HG02623 (cell line): ENCODE results near the gene ZBTB8B.
"Not testable (repeated sequence)": the region's sequence is repeated elsewhere in the genome, so short reads cannot be mapped to it uniquely, and the experiment has no call there.

ENCODE experiments used
- ATAC-seq: cut with Tn5 transposase; IDR thresholded peaks from one replicate; pipeline ENCODE4 v1.9.1; 2021; ENCODE audit warnings: moderate library complexity; ENCODE audit not compliant: unreplicated experiment

ZBTB8B gene

DNA sequence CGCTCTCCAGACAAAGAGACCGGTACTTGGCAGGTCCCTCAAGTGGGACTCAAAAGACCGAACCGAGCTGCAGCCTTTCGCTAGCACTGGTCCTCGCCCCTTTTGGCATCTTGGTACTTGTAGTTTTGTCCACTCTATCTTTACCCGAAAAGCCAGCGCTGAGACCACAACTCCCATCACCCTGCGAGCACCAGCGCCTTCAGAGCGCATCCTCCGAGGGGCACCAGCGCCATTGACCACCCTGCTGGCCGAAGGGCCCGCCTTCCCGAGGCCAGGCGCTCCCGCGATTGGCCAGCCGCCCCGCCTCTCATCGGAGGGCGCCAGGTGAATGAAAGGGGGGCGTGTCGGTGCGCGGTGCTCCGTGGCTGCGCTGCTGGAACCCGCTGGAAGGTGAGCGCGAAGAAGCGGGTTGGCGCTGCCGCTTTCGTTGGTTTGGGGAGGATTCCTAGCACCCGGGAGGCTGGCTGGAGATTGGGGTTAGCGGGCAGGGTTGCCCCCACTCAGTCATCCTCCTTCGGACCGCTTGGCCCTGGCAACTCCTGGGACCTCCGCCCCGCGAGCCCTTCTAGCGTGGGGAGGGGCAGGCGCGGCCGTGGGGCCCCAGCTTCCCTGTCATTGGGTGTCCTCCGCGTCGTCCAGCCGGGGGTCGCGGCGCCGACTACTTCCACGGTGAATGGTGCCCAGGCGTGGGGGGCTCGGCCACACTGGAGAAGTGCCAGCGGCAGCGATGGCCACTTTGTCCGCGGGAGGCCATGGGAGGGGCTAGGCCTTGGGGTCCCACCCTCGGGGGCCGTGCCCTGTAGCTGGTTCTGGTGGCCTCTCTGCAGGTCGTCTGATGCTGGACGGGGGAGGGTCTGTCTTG is at the start of gene ZBTB8B:
TSS of gene ZBTB8B (plus strand) at position 357 of the 862 bp plus-strand sequence. CDS start 5,553 bp downstream, outside the sequence.
- no peak for ATAC-seq

DNA sequence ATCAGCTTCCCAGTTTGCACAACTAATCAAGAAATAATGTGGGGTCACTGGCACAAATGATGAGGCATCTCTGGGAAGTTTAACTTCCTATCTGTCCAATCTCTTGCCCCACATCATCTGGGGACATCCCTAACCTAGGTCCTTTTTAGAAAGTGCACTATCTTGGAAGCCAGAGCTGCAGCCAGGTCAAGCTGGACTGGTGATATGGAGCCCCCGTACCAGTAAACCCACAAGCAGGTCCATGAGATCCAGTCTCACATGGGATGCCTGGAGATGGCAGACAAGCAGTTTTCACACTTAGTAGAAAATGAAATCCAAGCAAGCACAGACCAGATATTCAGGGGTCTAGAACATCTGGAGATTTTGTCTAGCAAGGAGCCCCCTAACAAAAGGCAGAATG is 43.1 kb upstream of the ZBTB8B start:
- no peak for ATAC-seq

DNA sequence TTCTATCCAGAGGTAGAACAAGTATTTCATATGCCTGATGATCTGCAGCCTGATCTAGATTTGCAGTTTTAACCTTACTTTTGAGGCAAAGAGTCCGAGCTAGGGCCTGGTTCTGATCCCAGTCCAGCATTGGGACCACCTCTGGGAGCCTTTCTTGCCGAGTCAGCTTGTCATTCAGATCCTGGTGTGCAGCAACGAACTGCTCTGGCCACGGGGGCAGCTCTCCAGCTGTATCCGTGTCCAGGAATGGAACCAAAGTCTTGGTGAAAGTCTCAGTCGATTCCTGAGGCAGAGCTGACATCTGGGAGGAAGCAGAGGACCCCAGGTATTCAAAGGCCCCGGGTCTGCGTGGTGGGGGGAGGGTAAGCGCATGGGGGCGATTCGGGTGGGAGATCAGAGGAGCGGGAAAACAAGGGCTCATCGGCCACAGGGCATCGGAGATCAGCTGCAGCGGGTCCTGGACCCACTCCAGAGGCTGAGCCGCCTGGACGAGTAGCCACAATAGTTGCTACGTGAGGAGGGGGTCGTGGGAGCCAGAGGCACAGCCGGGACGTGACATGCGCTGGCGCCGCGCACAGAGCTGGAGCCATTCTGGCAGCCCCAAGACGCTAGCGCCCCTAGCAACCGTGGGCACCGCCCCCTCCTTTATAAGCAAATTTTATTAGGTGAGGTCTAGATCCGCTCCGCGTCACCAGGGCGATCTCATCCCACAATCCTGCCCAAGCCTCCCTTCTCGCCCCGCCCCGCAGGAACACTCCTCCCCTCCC is 38.2 kb upstream of the ZBTB8B start:
- ATAC-seq, result no peak

DNA sequence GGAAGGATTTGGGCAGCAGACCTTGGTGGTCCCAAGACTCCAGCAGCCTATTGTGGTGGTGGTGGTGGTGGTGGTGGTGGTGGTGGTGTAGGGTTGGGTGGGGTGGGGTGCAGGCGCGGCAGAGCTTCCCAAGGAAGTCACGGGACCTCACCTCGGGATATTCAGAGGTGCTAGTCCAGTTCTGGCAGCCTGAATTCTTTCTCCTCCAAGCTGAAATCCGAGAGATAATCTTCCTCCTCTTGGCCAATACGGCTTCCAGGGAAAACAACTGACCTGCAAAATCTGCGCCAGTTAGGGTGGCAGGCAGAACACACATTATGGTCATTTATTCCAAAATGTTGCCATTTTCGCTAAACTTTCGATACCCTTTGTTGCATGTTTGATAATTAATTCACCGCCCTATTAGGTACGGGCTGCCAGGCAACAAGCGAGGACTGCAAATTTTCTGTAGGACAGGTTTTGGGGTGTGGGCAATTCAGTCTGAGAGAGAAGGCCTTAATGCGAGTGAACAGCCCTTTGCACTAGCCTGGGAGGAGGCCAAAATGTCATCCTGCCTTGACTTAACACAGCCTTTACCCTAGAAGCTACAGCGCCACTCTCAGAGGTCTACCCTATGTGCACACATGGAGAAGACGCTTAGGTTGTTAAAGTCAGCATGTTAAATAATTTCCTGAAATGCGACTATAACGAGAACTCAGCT is 37.5 kb upstream of the ZBTB8B start:
- no peak for ATAC-seq

DNA sequence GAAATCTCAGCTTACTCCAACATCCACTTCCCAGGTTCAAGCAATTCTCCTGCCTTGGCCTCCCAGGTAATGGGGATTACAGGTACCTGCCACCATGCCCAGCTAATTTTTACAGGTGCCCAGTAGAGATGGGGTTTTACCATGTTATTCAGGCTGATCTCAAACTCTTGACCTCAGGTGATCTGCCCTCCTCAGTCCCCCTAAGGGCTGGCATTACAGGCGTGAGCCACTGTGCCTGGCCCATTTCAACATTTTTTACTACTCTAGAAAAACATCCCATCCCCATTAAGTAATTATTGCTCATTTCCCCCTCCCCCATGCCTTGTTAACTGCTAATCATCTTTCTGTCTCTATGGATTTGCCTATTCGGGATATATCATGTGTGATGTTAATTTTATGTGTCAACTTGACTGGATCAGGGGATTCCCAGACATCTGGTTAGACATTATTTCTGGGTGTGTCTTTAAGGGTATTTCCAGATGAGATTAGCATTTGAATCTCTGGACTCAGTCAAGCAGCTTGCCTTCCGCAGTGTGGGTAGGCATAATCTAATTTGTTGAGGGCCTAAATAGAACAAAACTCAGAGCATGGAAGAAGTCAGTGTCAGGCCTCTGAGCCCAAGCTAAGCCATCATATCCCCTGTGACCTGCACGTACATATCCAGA is 33.0 kb upstream of the ZBTB8B start:
- no peak for ATAC-seq

DNA sequence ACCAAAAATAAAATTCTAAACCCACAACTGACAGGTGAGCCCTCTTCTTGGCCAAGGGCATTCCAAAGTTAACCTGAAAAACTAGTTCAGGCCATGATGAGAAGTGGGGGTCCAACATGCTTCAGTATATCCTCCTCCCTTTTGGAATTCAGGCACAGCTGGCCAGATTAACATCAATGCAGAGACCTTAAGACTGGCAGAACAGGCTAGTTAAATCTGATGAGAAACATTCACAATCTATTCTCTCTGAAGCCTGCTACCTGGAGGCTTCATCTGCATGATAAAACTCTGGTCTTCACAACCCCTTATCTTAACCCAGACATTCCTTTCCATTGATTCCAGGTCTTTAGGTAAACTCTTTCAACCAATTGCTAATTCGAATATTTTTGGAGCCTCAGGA is 26.7 kb upstream of the ZBTB8B start:
- no peak for ATAC-seq

DNA sequence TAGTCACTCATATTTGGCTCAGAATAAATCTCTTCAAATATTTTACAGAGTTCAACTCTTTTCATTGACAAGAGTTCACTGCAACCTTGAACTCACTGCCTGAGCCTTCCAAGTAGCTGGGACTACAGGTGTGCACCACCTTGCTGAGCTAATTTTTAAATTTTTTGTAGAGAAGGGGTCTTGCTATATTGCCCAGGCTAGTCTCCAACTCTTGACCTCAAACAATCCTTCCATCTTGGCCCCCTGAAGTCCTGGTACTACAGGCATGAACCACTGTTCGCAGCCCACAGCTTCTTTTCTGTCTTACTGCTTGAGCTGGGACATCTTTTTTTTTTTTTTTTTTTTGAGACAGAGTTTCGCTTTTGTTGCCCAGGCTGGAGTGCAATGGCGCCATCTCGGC is 26.1 kb upstream of the ZBTB8B start:
- not testable (repeated sequence) for ATAC-seq

DNA sequence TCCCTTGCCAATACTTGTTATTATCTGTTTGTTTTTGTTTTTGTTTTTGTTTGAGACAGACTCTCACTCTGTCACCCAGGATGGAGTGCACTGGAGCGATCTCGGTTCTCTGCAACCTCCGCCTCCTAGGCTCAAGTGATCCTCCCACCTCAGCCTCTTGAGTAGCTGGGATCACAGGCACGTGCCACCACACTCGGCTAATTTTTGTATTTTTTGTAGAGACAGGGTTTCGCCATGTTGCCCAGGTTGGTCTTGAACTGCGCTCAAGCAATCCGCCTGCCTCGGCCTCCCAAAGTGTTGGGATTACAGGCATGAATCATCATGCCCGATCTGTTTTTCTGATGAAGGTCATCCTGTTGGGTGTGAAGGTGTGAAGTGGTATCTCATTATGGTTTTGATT is 23.4 kb upstream of the ZBTB8B start:
- not testable (repeated sequence) for ATAC-seq

DNA sequence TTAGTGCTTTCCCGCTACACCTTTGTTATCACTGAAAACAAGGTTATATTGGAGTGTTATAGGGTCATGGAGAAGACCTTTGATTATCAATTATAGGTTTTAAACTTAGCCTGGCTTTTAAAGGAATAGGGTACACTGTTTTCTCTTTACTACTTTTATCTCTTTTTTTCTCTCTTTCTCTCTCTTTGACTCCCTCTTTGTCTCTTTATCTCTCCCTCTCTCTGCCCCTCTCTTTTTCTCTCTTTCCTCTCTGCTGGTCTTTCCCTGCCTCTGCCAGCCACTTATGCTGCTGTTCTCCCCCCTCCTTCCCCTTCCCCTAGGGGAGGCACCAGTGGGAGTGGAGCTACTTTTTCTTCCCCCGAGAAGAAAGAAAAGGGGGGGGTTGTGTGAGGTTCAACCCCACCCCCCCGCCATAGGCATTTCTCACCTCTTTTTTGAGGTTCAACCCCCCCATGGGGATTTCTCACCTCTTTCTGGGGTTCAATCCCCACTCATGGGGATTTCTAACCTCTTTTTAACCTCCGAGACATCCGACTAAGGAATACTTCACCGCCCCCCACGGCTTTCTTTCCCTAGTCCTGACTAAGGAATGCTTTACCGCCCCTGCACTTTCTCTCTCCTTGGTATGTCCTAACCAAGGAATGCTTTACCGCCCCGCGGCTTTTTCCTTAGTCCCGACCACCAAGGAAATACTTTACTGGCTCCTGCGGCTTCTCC is 17.2 kb upstream of the ZBTB8B start:
- no peak for ATAC-seq

DNA sequence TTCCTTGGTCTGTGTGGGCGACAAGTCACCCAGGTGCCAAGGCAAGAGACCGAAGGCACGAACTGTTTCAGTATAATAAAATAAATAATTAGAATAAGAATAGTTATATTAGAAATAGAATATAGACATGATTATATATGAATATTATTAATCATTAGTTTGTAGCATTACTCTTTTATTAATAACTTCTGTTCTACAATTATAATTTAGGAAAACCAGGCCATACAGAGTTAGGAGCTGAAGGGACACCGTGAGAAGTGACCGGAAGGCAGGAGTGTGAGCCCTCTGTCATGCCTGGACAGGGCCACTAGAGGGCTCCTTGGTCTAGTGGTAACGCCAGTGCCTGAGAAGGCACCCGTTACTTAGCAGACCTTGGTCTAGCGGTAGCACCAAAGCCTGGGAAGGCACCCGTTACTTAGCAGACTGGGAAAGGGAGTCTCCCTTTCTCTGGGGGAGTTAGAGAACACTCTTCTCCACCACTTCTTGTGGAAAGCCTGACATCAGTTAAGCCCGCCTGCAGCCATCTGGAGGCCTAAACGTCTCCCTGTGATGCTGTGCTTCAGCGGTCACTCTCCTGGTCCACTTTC is 16.6 kb upstream of the ZBTB8B start:
- ATAC-seq, result not testable (repeated sequence)

DNA sequence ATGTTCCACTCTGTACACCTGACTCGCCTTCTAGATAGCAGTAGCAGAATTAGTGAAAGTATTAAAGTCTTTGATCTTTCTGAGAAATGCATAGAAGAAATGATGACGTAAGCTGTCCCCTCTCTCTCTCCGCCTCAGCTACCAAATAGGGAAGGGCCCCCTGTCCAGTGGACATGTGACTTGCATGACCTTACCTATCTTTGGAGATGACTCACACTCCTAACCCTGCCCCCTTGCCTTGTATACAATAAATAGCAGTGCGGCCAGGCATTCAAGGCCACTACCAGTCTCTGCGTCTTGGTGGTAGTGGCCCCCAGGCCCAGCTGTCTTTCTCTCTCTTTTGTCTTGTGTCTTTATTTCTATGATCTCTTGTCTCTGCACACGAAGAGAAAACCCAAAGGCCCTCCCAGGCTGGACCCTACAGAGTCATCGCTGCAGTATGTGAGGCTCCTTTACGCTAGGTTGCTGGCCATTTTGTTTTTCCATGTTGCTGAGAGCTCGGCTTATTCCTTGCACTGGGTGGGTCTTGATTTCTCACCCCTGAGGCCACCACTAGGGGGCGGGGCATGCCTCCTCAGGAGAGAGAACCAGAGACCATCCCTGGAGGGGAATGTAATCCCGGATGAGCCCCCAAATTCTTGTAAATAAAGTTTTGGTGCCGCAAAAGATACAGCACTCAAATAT is 16.0 kb upstream of the ZBTB8B start:
- ATAC-seq, result no peak

DNA sequence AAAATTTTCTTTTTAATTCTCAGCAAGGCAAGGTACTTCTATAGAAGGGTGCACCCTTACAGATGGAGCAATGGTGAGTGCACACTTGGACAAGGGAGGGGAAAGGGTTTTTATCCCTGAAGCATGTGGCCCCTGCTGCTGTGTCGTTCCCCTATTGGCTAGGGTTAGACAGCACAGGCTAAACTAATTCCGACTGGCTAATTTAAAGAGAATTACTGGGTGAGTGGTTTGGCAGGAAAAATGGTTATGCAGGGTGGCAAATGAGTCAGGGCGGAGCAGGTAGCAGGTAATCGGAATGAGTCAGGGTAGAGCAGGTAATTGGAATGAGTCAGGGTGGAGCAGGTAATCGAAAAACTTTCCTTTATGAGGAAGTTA is 15.4 kb upstream of the ZBTB8B start:
- ATAC-seq, result not testable (repeated sequence)

DNA sequence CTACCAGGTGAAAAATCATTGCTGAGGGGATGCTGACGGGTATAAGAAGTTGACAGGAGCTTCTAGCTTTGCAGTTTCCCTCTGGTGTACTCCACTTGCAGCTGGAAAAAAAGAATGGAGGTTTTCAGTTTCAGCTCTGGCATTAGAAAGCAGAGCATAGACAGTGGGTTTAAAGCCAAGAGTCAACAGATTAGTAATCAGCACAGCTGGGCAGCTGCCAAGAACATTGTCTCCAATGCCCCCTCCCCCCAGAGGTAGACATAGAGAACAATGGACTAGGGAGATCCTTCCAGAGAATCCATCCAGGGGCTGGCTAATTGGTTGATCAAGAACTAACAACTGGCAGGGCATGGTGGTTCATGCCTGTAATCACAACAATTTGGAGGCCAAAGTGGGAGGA is 10.1 kb upstream of the ZBTB8B start:
- ATAC-seq, result no peak

DNA sequence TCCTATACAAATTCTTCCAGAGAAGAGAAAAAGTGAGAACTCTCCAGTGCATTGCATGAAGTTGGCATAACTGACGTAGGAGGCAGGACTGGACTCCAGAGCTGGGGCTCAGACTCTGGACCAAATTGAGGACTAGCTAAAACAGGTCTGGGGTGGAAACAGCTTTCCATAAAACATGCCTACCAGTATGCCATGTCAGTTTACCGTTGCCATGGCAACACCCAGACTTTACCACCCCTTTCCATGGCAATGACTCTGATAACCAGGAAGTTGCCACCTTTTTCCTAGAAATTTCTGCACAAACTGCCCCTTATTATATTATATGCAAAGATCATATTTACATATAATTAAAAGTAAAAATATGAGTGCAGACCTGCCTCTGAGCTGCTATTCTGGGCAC is 8.9 kb upstream of the ZBTB8B start:
- ATAC-seq, result no peak

DNA sequence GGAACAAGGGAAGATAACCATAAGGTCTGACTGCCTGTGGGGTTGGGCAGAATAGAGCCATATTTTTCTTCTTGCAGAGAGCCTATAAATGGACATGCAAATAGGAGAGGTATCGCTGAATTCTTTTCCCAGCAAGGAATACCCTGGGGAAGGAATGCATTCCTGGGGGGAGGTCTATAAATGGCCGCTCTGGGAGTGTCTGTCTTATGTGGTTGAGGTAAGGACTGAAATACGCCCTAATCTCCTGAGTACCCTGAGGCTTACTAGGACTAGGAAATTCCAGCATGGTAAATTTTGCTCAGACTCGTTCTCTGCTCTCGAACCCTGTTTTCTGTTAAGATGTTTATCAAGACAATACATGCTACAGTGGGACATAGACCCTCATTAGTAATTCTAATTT is 6.1 kb upstream of the ZBTB8B start:
- not testable (repeated sequence) for ATAC-seq

DNA sequence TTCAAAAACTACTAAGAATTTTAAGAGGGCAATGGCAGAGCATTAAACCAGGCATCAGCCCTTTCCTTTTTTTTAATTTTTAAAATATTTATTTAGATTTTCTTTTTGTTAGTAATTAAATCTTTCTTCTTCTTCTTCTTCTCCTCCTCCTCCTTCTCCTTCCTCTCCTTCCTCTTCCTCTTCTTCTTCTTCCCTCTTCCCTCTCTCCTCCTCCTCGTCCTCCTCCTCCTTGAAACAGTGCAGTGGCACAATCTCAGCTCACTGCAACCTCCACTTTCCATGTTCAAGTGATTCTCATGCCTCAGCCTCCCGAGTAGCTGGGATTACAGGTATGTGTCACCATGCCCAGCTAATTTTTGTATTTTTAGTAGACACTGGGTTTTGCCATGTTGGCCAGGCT is 1.9 kb upstream of the ZBTB8B start:
- ATAC-seq, result not testable (repeated sequence)

DNA sequence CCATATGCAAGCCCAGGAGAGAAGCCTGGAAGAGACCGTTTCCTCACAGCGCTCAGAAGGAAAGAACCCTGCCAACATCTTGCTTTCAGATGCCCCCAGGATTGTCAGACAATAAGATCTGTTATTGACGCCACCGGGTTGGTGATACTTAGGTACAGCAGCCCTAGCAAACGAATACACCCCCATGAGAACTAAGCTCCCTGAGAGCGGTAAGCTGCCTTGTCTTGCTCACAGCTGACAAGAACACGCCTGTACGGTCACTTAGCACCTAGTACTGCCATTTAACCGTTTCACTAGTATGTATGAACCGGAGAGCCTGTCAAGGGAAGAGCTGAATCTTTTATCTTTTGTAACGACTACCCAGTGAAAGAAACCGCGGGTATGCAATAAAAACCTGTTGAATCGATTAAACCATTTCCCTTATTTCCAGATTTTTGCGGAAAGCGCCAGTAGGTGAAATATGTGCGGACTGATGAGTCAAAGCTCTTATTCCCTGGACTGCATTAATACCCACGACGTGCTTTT is 619 bp upstream of the ZBTB8B start:
- no peak for ATAC-seq

DNA sequence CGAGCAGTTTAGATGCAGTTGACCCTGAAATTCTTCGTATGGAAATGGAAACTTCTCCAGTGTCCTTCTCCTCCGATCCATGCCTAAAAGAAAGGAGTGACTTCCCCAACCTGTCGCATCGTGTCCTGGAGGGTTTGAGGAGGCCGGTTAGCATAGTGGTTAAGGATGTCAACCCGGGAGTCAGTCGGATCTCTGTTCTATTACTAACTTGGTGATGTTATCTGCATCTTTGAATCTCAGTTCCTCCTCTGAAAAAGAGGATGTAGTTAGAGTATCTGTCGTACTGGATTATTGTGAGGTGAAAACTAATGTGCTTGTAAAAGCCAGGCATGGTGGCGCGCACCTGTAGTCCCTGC is 684 bp downstream of the ZBTB8B start:
- no peak for ATAC-seq

DNA sequence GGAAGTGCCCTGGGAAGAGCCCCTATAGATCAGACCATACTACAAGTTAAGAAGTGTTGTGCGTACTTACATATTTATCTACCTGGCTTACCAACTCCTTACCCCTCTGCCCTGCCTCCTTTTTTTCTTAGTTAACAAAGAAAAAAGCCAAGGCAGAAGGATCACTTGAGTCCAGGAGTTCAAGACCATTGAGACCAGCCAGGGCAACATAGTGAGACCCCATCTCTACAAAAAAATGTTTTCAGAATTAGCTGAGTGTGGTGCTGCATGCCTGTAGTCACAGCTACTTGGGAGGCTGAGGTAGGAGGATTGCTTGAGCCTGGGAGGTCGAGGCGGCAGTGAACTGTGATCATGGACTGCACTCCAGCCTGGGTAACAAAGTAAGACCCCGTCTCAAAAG is 1.9 kb downstream of the ZBTB8B start:
- no peak for ATAC-seq
